Measurements from ENCODE around the gene DENND6A. TPM values are rescaled to one million over a fixed set of nuclear protein-coding genes. Genes with fewer than 3 reads are reported as not detected.

The DENND6A gene
- total RNA-seq, 1 donor from 2014 or later, result 35.4 TPM

DNA sequence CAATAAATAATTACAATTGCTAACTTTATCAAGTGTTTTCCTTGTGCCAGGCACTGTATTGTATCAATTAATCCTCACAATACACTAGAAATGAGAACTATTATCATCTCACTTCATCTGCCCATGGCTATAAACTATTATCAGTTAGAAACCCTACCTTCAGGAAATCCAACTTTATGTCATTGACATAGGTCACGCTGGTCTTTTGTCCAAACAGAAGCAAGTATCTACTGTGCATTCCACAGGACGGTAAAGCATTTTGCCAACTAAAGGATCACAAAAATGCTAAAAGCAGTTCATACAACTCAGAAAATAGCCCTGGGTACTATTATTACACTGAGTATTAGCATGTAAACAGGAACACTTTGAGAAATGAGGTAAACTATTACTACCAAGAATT is 9.6 kb downstream of the DENND6A start:
- peaks cover 3% of the 10 kb centered on the region for H3K4me1 Mint-ChIP-seq
- peaks cover 3% of the 10 kb centered on the region for H3K36me3 Mint-ChIP-seq
- H3K9me3 Mint-ChIP-seq, result no peaks in the 10 kb centered on the region
- no peaks in the 10 kb centered on the region for H3K27me3 Mint-ChIP-seq (ENCODE audit: insufficient read depth, low read depth)
- Histone ChIP-seq H3K36me3 (no peaks in the 10 kb centered on the region), H3K9ac (no peak overlapping the region), H3K4me2 (no peak overlapping the region), H3K79me2 (ENCODE audit: low read depth) (peaks cover 94% of the 10 kb centered on the region), H3F3A (ENCODE audit: low read depth) (peaks cover 3% of the 10 kb centered on the region), H3K9me3 (ENCODE audit: low read depth) (no peaks in the 10 kb centered on the region), H3K4me3 (no peak overlapping the region), H3K4me1 (peaks cover 1% of the 10 kb centered on the region), H2AFZ (replicated peaks) (no peak overlapping the region), H3K27ac (no peak overlapping the region), H3K27me3 (no peaks in the 10 kb centered on the region), H4K20me1 (ENCODE audit: low read depth) (peaks cover 55% of the 10 kb centered on the region)
- H3K4me3 Mint-ChIP-seq, result no peak overlapping the region
- TF ChIP-seq EZH2 (IDR thresholded peaks at IDR 0.05) (no peak), EZH2phosphoT487 (IDR thresholded peaks at IDR 0.05) (no peak)
- TF ChIP-seq, protein P1, sequence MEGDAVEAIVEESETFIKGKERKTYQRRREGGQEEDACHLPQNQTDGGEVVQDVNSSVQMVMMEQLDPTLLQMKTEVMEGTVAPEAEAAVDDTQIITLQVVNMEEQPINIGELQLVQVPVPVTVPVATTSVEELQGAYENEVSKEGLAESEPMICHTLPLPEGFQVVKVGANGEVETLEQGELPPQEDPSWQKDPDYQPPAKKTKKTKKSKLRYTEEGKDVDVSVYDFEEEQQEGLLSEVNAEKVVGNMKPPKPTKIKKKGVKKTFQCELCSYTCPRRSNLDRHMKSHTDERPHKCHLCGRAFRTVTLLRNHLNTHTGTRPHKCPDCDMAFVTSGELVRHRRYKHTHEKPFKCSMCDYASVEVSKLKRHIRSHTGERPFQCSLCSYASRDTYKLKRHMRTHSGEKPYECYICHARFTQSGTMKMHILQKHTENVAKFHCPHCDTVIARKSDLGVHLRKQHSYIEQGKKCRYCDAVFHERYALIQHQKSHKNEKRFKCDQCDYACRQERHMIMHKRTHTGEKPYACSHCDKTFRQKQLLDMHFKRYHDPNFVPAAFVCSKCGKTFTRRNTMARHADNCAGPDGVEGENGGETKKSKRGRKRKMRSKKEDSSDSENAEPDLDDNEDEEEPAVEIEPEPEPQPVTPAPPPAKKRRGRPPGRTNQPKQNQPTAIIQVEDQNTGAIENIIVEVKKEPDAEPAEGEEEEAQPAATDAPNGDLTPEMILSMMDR (IDR thresholded peaks at IDR 0.05), result no peak
- no peak overlapping the region for H3K27ac Mint-ChIP-seq
- DNase-seq (ENCODE audit: low spot score), result no peak

DNA sequence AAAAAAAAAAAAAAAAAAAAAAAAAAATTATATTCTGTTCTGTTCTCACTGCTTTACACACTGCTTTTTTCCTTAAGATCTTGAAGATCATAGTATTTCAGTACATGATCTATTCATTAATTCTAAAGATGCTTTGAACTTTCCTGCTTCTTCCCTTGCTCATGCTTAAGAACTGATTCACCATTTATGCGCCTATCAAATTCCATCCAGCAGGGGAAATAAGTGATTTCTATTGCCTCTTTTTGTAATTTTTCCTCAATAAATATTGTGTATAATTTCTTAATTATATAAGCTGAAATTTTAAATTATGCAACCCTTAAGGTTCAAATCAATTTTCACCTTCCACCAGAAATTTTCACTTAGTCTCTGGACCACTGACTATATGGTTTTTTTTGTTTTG is 10.6 kb downstream of the DENND6A start:
- Histone ChIP-seq H3K9me3 (ENCODE audit: low read depth) (no peaks in the 10 kb centered on the region), H3K79me2 (ENCODE audit: low read depth) (peaks cover 84% of the 10 kb centered on the region), H2AFZ (replicated peaks) (no peak overlapping the region), H3K4me2 (no peak overlapping the region), H3K36me3 (no peaks in the 10 kb centered on the region), H3K9ac (no peak overlapping the region), H3K4me3 (no peak overlapping the region), H3K27me3 (no peaks in the 10 kb centered on the region), H3K4me1 (no peaks in the 10 kb centered on the region), H4K20me1 (ENCODE audit: low read depth) (peaks cover 49% of the 10 kb centered on the region), H3F3A (ENCODE audit: low read depth) (no peaks in the 10 kb centered on the region), H3K27ac (no peak overlapping the region)
- Mint-ChIP-seq H3K4me3 (no peak overlapping the region), H3K27me3 (ENCODE audit: insufficient read depth, low read depth) (no peaks in the 10 kb centered on the region), H3K27ac (no peak overlapping the region), H3K9me3 (no peaks in the 10 kb centered on the region), H3K4me1 (peaks cover 2% of the 10 kb centered on the region), H3K36me3 (peaks cover 3% of the 10 kb centered on the region)
- TF ChIP-seq EZH2 (IDR thresholded peaks at IDR 0.05), result no peak
- TF ChIP-seq EZH2phosphoT487 (IDR thresholded peaks at IDR 0.05), result no peak
- TF ChIP-seq, protein P1 (IDR thresholded peaks at IDR 0.05), result peak; percentile 29
- no peak for DNase-seq (ENCODE audit: low spot score)

DNA sequence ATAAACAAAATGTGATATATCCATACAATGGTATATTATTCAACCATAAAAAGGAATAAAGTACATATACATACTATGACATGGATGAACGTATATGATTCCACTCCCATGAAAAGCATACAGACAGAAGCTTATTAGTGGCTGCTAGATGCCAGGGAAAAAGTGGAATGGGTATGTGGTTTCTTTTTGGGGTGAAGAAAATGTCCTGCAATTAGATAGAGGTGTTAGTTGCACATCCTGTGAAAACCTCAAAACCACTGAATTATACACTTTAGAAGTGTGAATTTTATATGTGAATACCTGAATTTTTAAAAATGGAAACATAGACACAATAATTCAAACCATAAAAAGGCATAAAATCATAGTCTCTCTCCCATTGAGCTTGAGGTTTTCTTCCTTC is 11.2 kb downstream of the DENND6A start:
- Mint-ChIP-seq H3K4me3 (no peak overlapping the region), H3K27me3 (ENCODE audit: insufficient read depth, low read depth) (no peaks in the 10 kb centered on the region), H3K36me3 (peaks cover 3% of the 10 kb centered on the region), H3K4me1 (no peaks in the 10 kb centered on the region), H3K27ac (no peak overlapping the region), H3K9me3 (no peaks in the 10 kb centered on the region)
- H3K36me3 ChIP-seq, result no peaks in the 10 kb centered on the region
- no peaks in the 10 kb centered on the region for H3K9me3 ChIP-seq (ENCODE audit: low read depth)
- H3K27ac ChIP-seq, result no peak overlapping the region
- H3K9ac ChIP-seq, result no peak overlapping the region
- H3K4me3 ChIP-seq, result no peak overlapping the region
- no peak overlapping the region for H2AFZ ChIP-seq (replicated peaks)
- peaks cover 43% of the 10 kb centered on the region for H4K20me1 ChIP-seq (ENCODE audit: low read depth)
- H3K4me2 ChIP-seq, result no peak overlapping the region
- TF ChIP-seq EZH2phosphoT487 (IDR thresholded peaks at IDR 0.05), result no peak
- no peaks in the 10 kb centered on the region for H3K27me3 ChIP-seq
- no peak for DNase-seq (ENCODE audit: low spot score)
- H3K79me2 ChIP-seq (ENCODE audit: low read depth), result peaks cover 78% of the 10 kb centered on the region
- H3F3A ChIP-seq (ENCODE audit: low read depth), result no peaks in the 10 kb centered on the region
- H3K4me1 ChIP-seq, result no peaks in the 10 kb centered on the region

DNA sequence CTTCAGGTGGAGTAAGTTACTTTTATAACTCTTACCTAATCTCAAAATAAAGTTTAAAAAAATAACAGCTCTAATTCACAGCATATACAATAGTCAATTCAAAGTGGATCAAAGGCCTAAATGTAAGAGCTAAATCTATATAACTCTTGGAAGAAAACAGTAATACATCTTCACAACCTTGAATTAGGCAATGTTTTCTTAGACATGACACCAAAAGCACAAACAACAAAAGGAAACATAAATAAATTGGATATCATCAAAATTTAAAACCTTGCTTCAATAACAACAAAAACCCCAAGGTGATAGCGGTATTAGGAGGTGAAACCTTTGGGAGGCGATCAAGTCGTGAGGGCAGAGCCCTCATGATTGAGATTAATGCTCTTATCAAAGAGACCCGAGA is 12.8 kb downstream of the DENND6A start:
- no peak overlapping the region for H3K4me2 ChIP-seq
- H3K4me1 ChIP-seq, result no peaks in the 10 kb centered on the region
- Mint-ChIP-seq H3K4me1 (no peaks in the 10 kb centered on the region), H3K4me3 (no peak overlapping the region), H3K9me3 (no peaks in the 10 kb centered on the region), H3K27ac (no peak overlapping the region), H3K36me3 (peaks cover 6% of the 10 kb centered on the region), H3K27me3 (ENCODE audit: insufficient read depth, low read depth) (no peaks in the 10 kb centered on the region)
- TF ChIP-seq, protein P1 (IDR thresholded peaks at IDR 0.05), result no peak
- TF ChIP-seq EZH2 (IDR thresholded peaks at IDR 0.05) (no peak), EZH2phosphoT487 (IDR thresholded peaks at IDR 0.05) (no peak)
- H3K4me3 ChIP-seq, result no peak overlapping the region
- peaks cover 73% of the 10 kb centered on the region for H3K79me2 ChIP-seq (ENCODE audit: low read depth)
- H3F3A ChIP-seq (ENCODE audit: low read depth), result no peaks in the 10 kb centered on the region
- no peak overlapping the region for H2AFZ ChIP-seq (replicated peaks)
- H4K20me1 ChIP-seq (ENCODE audit: low read depth), result peaks cover 31% of the 10 kb centered on the region
- H3K9me3 ChIP-seq (ENCODE audit: low read depth), result no peaks in the 10 kb centered on the region
- no peak for DNase-seq (ENCODE audit: low spot score)
- no peak overlapping the region for H3K27ac ChIP-seq
- H3K27me3 ChIP-seq, result no peaks in the 10 kb centered on the region
- no peaks in the 10 kb centered on the region for H3K36me3 ChIP-seq
- H3K9ac ChIP-seq, result no peak overlapping the region

Measured in neural progenitor cell (in vitro differentiated cells).